HepG2 (cell line): Measurements from ENCODE around the gene ARPC1A. TPM values are rescaled to one million over a fixed set of nuclear protein-coding genes. Genes with fewer than 3 reads are reported as not detected.

Experiments
- ATAC-seq: fragments of 200-7000 bp; cut with Tn5 transposase; 3 replicates; pipeline ENCODE4 v1.9.1; 2020; ENCODE audit warnings: mild to moderate bottlenecking, moderate library complexity
- BruUV-seq: library from RNA; stranded (reverse); fragments of 400-500 nt; replicated peaks from 2 replicates; lab custom pipeline; 2021; lab: Mats Ljungman, UMichigan
- CTCF ChIA-PET: fragments of 300-600 bp; formaldehyde crosslinking; extraction: SDS; loops from one replicate; lab custom pipeline; 2021; ENCODE audit warnings: low total read pairs, inconsistent platforms, low intra/inter-chr PET ratio; lab: Yijun Ruan, JAX
- POLR2A ChIA-PET: fragments of 350-600 bp; sonication (Branson Sonifier 250); formaldehyde crosslinking; loops from one replicate; lab custom pipeline; 2020; ENCODE audit warnings: antibody characterized with exemption, inconsistent platforms; lab: Yijun Ruan, JAX
- DNase-seq: peaks from one replicate; pipeline ENCODE4 v3.0.0-alpha.2; 2015; ENCODE audit warnings: low spot score
- FAIRE-seq: peaks from 3 replicates; lab custom pipeline; 2011; peaks lifted over from hg19 to GRCh38; lab: Jason Lieb, UNC
- H2AFZ ChIP-seq: one replicate; pipeline ENCODE4 v1.6.1; 2011; ENCODE audit warnings: low read length, inconsistent platforms
- H3K27ac ChIP-seq: fragments of 300-600 bp; 3 replicates; pipeline ENCODE4 v1.8.0; 2011; ENCODE audit warnings: mixed run types, mild to moderate bottlenecking, mixed read lengths, low read length, inconsistent platforms; ENCODE audit not compliant: insufficient read depth; ENCODE audit errors: extremely low read length
- H3K27me3 ChIP-seq, 2 experiments: fragments of 200-600 bp in 1 of 2; 2 replicates in 1 of 2; 3 replicates in 1 of 2; pipeline versions ENCODE4 v1.6.0 to v1.8.0; 2011; ENCODE audit warnings: low read length in 2 of 2, mild to moderate bottlenecking in 2 of 2, moderate library complexity in 2 of 2, inconsistent platforms in 1 of 2; ENCODE audit not compliant: insufficient read depth in 2 of 2, control insufficient read depth in 1 of 2
- H3K36me3 ChIP-seq, 2 experiments: fragments of 200-600 bp in 1 of 2; replicated peaks in 1 of 2; 2 replicates in 1 of 2; 3 replicates in 1 of 2; pipeline versions ENCODE4 v1.5.1 to v1.8.0; 2011; ENCODE audit warnings: low read length in 2 of 2, inconsistent platforms in 1 of 2; ENCODE audit not compliant: insufficient read depth in 2 of 2, control insufficient read depth in 1 of 2
- H3K4me1 ChIP-seq: 2 replicates; pipeline ENCODE4 v1.5.1; 2012; ENCODE audit warnings: low read length, inconsistent platforms; ENCODE audit not compliant: insufficient read depth
- H3K4me2 ChIP-seq: 2 replicates; pipeline ENCODE4 v1.6.0; 2011; ENCODE audit warnings: low read depth, low read length, inconsistent platforms
- H3K4me3 ChIP-seq, 3 experiments: fragments of 200-600 bp in 1 of 3; sonication (generic), shearing (Covaris generic) in 1 of 3; replicated peaks in 1 of 3; 2 replicates each; pipeline ENCODE4 v1.5.1; 2011 to 2016; ENCODE audit warnings: low read length in 3 of 3, inconsistent platforms in 2 of 3, low read depth in 2 of 3, mild to moderate bottlenecking in 2 of 3, control low read depth in 1 of 3, mixed read lengths in 1 of 3; ENCODE audit not compliant: insufficient read depth in 1 of 3
- H3K79me2 ChIP-seq: one replicate; pipeline ENCODE4 v1.6.1; 2011; ENCODE audit warnings: low read length, inconsistent platforms; ENCODE audit not compliant: insufficient read depth
- H3K9ac ChIP-seq: 2 replicates; pipeline ENCODE4 v1.6.0; 2011; ENCODE audit warnings: mild to moderate bottlenecking, low read depth, low read length, inconsistent platforms; ENCODE audit not compliant: insufficient read depth
- H3K9me3 ChIP-seq: 2 replicates; pipeline ENCODE4 v1.5.1; 2012; ENCODE audit warnings: mild to moderate bottlenecking, low read length
- H4K20me1 ChIP-seq: 2 replicates; pipeline ENCODE4 v1.6.0; 2011; ENCODE audit warnings: inconsistent platforms, mild to moderate bottlenecking, low read length, moderate library complexity; ENCODE audit not compliant: insufficient read depth
- BORCS8-MEF2B ChIP-seq: sonication (generic); formaldehyde crosslinking; IDR thresholded peaks from 2 replicates; pipeline ENCODE4 v1.8.0; 2022; ENCODE audit warnings: mild to moderate bottlenecking, missing genetic modification reagents
- DR1 ChIP-seq: sonication (generic); formaldehyde crosslinking; IDR thresholded peaks from 2 replicates; pipeline ENCODE4 v1.8.0; 2021; ENCODE audit warnings: mild to moderate bottlenecking, missing genetic modification reagents, inconsistent platforms
- FOSL2 ChIP-seq: sonication (generic); formaldehyde crosslinking; IDR thresholded peaks from 2 replicates; pipeline ENCODE4 v1.4.0; 2020; ENCODE audit warnings: missing genetic modification reagents
- FOXO1 ChIP-seq: sonication (generic); formaldehyde crosslinking; IDR thresholded peaks from 2 replicates; pipeline ENCODE4 v1.4.0; 2020; ENCODE audit warnings: missing genetic modification reagents
- ISL2 ChIP-seq: sonication (generic); formaldehyde crosslinking; IDR thresholded peaks from 2 replicates; pipeline ENCODE4 v1.5.0; 2020; ENCODE audit warnings: missing genetic modification reagents
- MAFF ChIP-seq: IDR thresholded peaks from 2 replicates; pipeline ENCODE4 v1.6.1; 2011; ENCODE audit warnings: low read depth, low read length, improper control_type of control experiment
- MIXL1 ChIP-seq: IDR thresholded peaks from 2 replicates; pipeline ENCODE4 v1.6.1; 2016
- MYC ChIP-seq: sonication (generic); formaldehyde crosslinking; IDR thresholded peaks from 2 replicates; pipeline ENCODE4 v1.9.0; 2021; ENCODE audit warnings: missing genetic modification reagents, borderline replicate concordance
- PAWR ChIP-seq: sonication (generic); formaldehyde crosslinking; IDR thresholded peaks from 2 replicates; pipeline ENCODE4 v1.4.0; 2020; ENCODE audit warnings: missing genetic modification reagents, mild to moderate bottlenecking, borderline replicate concordance
- POLR2A ChIP-seq, 2 experiments: IDR thresholded peaks; 2 replicates each; pipeline ENCODE4 v1.6.1; 2011; ENCODE audit warnings: low read depth in 2 of 2, low read length in 2 of 2, mild to moderate bottlenecking in 1 of 2, moderate library complexity in 1 of 2; ENCODE audit not compliant: insufficient read depth in 1 of 2
- RBM22 ChIP-seq: fragments of 200-400 bp; formaldehyde crosslinking; optimal IDR thresholded peaks from 2 replicates; pipeline ENCODE3; 2017; ENCODE audit warnings: mild to moderate bottlenecking, low read length, moderate library complexity
- RFX1 ChIP-seq: fragments of 450-650 bp; IDR thresholded peaks from 2 replicates; pipeline ENCODE4 v1.6.1; 2017
- SALL1 ChIP-seq: sonication (generic); formaldehyde crosslinking; IDR thresholded peaks from 2 replicates; pipeline ENCODE4 v1.8.0; 2022; ENCODE audit warnings: mild to moderate bottlenecking, missing genetic modification reagents
- SMC3 ChIP-seq: IDR thresholded peaks from 2 replicates; pipeline ENCODE4 v1.6.1; 2011; ENCODE audit warnings: low read length, improper control_type of control experiment
- TP53 ChIP-seq: sonication (generic); formaldehyde crosslinking; conservative IDR thresholded peaks from 2 replicates; pipeline ENCODE4 v1.4.0; 2020; ENCODE audit warnings: missing genetic modification reagents
- ZFY ChIP-seq: sonication (generic); formaldehyde crosslinking; IDR thresholded peaks from 2 replicates; pipeline ENCODE4 v1.4.0; 2020; ENCODE audit warnings: missing genetic modification reagents
- ZNF598 ChIP-seq: sonication (generic); formaldehyde crosslinking; IDR thresholded peaks from 2 replicates; pipeline ENCODE4 v1.5.1; 2020; ENCODE audit warnings: mild to moderate bottlenecking, missing genetic modification reagents, borderline replicate concordance
- ZNF776 ChIP-seq: sonication (generic); formaldehyde crosslinking; IDR thresholded peaks from 2 replicates; pipeline ENCODE4 v1.4.0; 2020; ENCODE audit warnings: mild to moderate bottlenecking, missing genetic modification reagents
- ZNF792 ChIP-seq: IDR thresholded peaks from 2 replicates; pipeline ENCODE4 v1.6.1; 2016
- WGBS: methylation state at CpG from one replicate; pipeline ENCODE4 v1.1.6; 2017; ENCODE audit warnings: low lambda C conversion rate; 5-methylcytosine and 5-hydroxymethylcytosine counted together
- in situ Hi-C: cut with HindIII; loops from 2 replicates; pipeline ENCODE4 v1.10.0; 2017; ENCODE audit warnings: low pct_unique_long_range_greater_than_20kb; ENCODE audit not compliant: extremely low pct_ligation_motif_present
- intact Hi-C: fragments of 100-400 bp; cut with micrococcal nuclease; formaldehyde crosslinking; loops from one replicate; pipeline ENCODE4 v1.10.0; 2022; ENCODE audit not compliant: unreplicated experiment
- polyA plus RNA-seq, 8 experiments: library from polyadenylated mRNA; depleted of rRNA in 3 of 8; stranded (reverse) in 7 of 8; unstranded in 1 of 8; fragments of >200 nt; fragmentation: Illumina TruSeq in 4 of 8; extraction: Trizol in 4 of 8; gene quantifications; 2 replicates each; pipeline versions ENCODE4 v1.2.1 to v1.2.3, GENCODE V29; 2011 to 2016; ENCODE audit warnings: low read depth in 4 of 8, missing spikeins in 1 of 8, mixed read lengths in 1 of 8; ENCODE audit not compliant: insufficient read depth in 1 of 8
- total RNA-seq, 5 experiments: library from RNA; depleted of rRNA; stranded (reverse); fragments of >200 nt; fragmentation: Illumina TruSeq; extraction: Trizol; gene quantifications; 2 replicates each; pipeline ENCODE4 v1.2.3, GENCODE V29; 2016; ENCODE audit warnings: low read depth in 1 of 5
- TF ChIP-seq, protein P1 (sequence below): IDR thresholded peaks from 2 replicates; pipeline ENCODE4 v1.6.1; 2016; ENCODE audit warnings: missing biosample characterization, missing genetic modification reagents, low read depth
- TF ChIP-seq, protein P2 (sequence below): sonication (generic); formaldehyde crosslinking; IDR thresholded peaks from 2 replicates; pipeline ENCODE4 v1.9.0; 2022; ENCODE audit warnings: missing genetic modification reagents, mild to moderate bottlenecking, borderline replicate concordance
- TF ChIP-seq, protein P3 (sequence below): fragments of 450-650 bp; IDR thresholded peaks from 2 replicates; pipeline ENCODE4 v1.6.1; 2017; ENCODE audit warnings: mild to moderate bottlenecking

Gene ARPC1A
- total and polyA plus RNA-seq, 2 of the 13 experiments (the other 11 are each of a cell fraction or from before 2014, with no cell fraction given): 44.3 to 88.5 TPM

GRCh38 chr7:99386584-99387238 is 61.0 kb downstream of the ARPC1A start:
- H3K9me3 ChIP-seq: no peaks in the 10 kb centered on the region
- H2AFZ ChIP-seq: no peak overlapping the region
- peaks cover 8% of the 10 kb centered on the region for H3K4me1 ChIP-seq
- peaks cover 9% of the 10 kb centered on the region for H3K79me2 ChIP-seq
- POLR2A ChIA-PET: interaction anchor here (0.7 to 1.7 kb wide), 3 partner anchors 13 to 22 kb away, joined by 3 to 5 read pairs (median 5); partner anchors contain the start of genes BUD31 and PDAP1
- H3K27me3 ChIP-seq: no peaks in the 10 kb centered on the region
- BruUV-seq: no TSS peak
- intact Hi-C loops: loop anchor here (1.0 kb wide), 1 partner anchor 21 kb away; no protein-coding TSS in a partner anchor
- H3K36me3 ChIP-seq: peaks cover 14 to 39% of the 10 kb centered on the region in 2 experiments
- no peak overlapping the region for H3K9ac ChIP-seq
- H3K27ac ChIP-seq: no peak overlapping the region
- H3K4me3 ChIP-seq: no peak overlapping the region
- in situ Hi-C loops: no loop called here
- WGBS: 88% methylated on average over 8 of the region's 9 CpGs
- H3K4me2 ChIP-seq: no peak overlapping the region
- H4K20me1 ChIP-seq: 0 out of 2 replicates have a peak, but pooled peaks cover 6% of the 10 kb centered on the region
- peak; percentile 75 for ATAC-seq
- DNase-seq: peak; percentile 67
- peak; percentile 12 for FAIRE-seq
- CTCF ChIA-PET: interaction anchor here (2.2 kb wide), 1 partner anchor 21 kb away, joined by 18 read pairs; no protein-coding TSS in a partner anchor
- TF ChIP-seq MAFF (no peak), ISL2 (no peak), MYC (CRISPR knock-in tag) (no peak), SMC3 (peak; percentile 75), DR1 (CRISPR knock-in tag) (no peak), MIXL1 (CRISPR knock-in tag) (0 out of 2 replicates have a peak, but pooled peaks have one; percentile 15), BORCS8-MEF2B (no peak), ZNF792 (CRISPR knock-in tag) (no peak), ZFY (CRISPR knock-in tag) (0 out of 2 replicates have a peak, but pooled peaks have one; percentile 9), SALL1 (peak; percentile 16; the same call in 1 of the 2 replicates), POLR2A (IDR thresholded peaks at IDR 0.05; ENCODE audit: insufficient read depth in 1 of 2, low read depth in 2 of 2, low read length in 2 of 2) (no peak), PAWR (no peak), RFX1 (no peak), ZNF598 (CRISPR knock-in tag) (no peak), TP53 (CRISPR knock-in tag) (no peak), FOXO1 (CRISPR knock-in tag) (no peak), FOSL2 (no peak), ZNF776 (no peak), RBM22 (peak; percentile 38)
- TF ChIP-seq, protein P1, sequence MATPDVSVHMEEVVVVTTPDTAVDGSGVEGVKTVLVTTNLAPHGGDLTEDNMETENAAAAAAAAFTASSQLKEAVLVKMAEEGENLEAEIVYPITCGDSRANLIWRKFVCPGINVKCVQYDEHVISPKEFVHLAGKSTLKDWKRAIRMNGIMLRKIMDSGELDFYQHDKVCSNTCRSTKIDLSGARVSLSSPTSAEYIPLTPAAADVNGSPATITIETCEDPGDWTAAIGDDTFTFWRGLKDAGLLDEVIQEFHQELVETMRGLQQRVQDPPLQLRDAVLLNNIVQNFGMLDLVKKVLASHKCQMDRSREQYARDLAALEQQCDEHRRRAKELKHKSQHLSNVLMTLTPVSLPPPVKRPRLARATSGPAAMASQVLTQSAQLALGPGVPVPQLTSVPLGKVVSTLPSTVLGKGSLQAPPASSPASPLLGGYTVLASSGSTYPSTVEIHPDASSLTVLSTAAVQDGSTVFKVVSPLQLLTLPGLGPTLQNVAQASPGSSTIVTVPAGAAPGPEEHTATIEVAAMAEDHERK (CRISPR knock-in tag): no peak
- TF ChIP-seq, protein P2, sequence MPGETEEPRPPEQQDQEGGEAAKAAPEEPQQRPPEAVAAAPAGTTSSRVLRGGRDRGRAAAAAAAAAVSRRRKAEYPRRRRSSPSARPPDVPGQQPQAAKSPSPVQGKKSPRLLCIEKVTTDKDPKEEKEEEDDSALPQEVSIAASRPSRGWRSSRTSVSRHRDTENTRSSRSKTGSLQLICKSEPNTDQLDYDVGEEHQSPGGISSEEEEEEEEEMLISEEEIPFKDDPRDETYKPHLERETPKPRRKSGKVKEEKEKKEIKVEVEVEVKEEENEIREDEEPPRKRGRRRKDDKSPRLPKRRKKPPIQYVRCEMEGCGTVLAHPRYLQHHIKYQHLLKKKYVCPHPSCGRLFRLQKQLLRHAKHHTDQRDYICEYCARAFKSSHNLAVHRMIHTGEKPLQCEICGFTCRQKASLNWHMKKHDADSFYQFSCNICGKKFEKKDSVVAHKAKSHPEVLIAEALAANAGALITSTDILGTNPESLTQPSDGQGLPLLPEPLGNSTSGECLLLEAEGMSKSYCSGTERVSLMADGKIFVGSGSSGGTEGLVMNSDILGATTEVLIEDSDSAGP (CRISPR knock-in tag): peak; percentile 23; the same call in 1 of the 2 replicates
- TF ChIP-seq, protein P3, sequence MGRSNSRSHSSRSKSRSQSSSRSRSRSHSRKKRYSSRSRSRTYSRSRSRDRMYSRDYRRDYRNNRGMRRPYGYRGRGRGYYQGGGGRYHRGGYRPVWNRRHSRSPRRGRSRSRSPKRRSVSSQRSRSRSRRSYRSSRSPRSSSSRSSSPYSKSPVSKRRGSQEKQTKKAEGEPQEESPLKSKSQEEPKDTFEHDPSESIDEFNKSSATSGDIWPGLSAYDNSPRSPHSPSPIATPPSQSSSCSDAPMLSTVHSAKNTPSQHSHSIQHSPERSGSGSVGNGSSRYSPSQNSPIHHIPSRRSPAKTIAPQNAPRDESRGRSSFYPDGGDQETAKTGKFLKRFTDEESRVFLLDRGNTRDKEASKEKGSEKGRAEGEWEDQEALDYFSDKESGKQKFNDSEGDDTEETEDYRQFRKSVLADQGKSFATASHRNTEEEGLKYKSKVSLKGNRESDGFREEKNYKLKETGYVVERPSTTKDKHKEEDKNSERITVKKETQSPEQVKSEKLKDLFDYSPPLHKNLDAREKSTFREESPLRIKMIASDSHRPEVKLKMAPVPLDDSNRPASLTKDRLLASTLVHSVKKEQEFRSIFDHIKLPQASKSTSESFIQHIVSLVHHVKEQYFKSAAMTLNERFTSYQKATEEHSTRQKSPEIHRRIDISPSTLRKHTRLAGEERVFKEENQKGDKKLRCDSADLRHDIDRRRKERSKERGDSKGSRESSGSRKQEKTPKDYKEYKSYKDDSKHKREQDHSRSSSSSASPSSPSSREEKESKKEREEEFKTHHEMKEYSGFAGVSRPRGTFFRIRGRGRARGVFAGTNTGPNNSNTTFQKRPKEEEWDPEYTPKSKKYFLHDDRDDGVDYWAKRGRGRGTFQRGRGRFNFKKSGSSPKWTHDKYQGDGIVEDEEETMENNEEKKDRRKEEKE: no peak
